ENCODE measurements around the gene PLEKHA7. TPM values are rescaled to one million over a fixed set of nuclear protein-coding genes. Genes with fewer than 3 reads are reported as not detected.
"Not testable (repeated sequence)": the region's sequence is repeated elsewhere in the genome, so short reads cannot be mapped to it uniquely, and the experiment has no call there.

Gene PLEKHA7
- total RNA-seq, 2 experiments from 2014 or later: 5.1 to 5.6 TPM

DNA sequence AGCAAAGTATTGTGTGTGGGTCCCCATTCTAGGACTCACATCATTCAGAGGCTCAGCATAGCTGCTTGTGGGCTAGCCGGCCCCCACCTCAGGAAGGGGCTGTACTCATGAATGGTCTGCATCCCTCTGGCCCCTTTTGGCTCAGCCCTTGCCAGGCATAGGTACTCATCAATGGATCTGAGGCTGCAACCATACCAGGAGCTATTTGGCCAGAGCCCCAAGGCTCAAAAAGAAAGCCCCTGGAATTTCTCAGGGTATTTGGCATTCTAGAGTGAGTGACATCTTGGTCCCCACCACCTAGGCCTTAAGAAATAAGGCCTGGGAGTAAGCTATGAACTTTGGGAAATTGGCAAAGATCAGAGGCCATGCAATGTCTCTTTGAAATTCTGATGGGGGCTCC lies 38.3 kb downstream of the PLEKHA7 start:
- Mint-ChIP-seq H3K4me1 (peaks cover 2% of the 10 kb centered on the region), H3K27me3 (peaks cover 4% of the 10 kb centered on the region), H3K9me3 (no peaks in the 10 kb centered on the region), H3K4me3 (no peak overlapping the region), H3K27ac (no peak overlapping the region), H3K36me3 (no peaks in the 10 kb centered on the region)
- DNase-seq: no peak

GRCh38 chr11:16973338-16973964 lies 40.8 kb downstream of the PLEKHA7 start:
- Mint-ChIP-seq H3K36me3 (no peaks in the 10 kb centered on the region), H3K4me3 (no peak overlapping the region), H3K27ac (no peak overlapping the region), H3K27me3 (peaks cover 4% of the 10 kb centered on the region), H3K4me1 (peaks cover 13% of the 10 kb centered on the region), H3K9me3 (no peaks in the 10 kb centered on the region)
- no peak for DNase-seq

GRCh38 chr11:16969010-16969999 lies 44.9 kb downstream of the PLEKHA7 start:
- peak overlapping the region; percentile 54 for H3K27ac Mint-ChIP-seq
- H3K9me3 Mint-ChIP-seq: no peaks in the 10 kb centered on the region
- H3K4me1 Mint-ChIP-seq: peaks cover 18% of the 10 kb centered on the region
- peak; percentile 33 for DNase-seq
- H3K27me3 Mint-ChIP-seq: no peaks in the 10 kb centered on the region
- no peaks in the 10 kb centered on the region for H3K36me3 Mint-ChIP-seq
- H3K4me3 Mint-ChIP-seq: peak overlapping the region; percentile 4

DNA sequence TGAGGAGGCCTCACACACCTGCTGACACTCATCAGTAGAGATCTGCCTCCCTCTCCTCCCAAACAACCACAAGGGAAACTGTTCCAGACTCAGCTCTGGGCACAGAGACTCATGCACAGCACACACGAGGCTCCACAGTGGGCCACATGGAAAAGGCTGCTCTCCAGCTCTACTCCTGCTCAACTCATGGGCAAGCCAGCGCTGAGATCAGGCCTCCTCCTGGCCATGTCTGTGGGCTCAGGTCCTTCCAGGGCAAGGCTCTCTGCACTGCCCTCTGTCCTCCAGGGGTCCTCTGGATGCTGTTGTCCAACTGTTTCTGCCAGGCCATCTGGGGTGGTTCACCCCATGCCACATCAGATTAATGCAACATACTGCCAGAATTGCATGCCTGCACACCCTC lies 46.0 kb downstream of the PLEKHA7 start:
- DNase-seq: no peak
- H3K36me3 Mint-ChIP-seq: no peaks in the 10 kb centered on the region
- H3K4me3 Mint-ChIP-seq: no peak overlapping the region
- H3K27me3 Mint-ChIP-seq: no peaks in the 10 kb centered on the region
- no peak overlapping the region for H3K27ac Mint-ChIP-seq
- H3K9me3 Mint-ChIP-seq: no peaks in the 10 kb centered on the region
- H3K4me1 Mint-ChIP-seq: peaks cover 19% of the 10 kb centered on the region

DNA sequence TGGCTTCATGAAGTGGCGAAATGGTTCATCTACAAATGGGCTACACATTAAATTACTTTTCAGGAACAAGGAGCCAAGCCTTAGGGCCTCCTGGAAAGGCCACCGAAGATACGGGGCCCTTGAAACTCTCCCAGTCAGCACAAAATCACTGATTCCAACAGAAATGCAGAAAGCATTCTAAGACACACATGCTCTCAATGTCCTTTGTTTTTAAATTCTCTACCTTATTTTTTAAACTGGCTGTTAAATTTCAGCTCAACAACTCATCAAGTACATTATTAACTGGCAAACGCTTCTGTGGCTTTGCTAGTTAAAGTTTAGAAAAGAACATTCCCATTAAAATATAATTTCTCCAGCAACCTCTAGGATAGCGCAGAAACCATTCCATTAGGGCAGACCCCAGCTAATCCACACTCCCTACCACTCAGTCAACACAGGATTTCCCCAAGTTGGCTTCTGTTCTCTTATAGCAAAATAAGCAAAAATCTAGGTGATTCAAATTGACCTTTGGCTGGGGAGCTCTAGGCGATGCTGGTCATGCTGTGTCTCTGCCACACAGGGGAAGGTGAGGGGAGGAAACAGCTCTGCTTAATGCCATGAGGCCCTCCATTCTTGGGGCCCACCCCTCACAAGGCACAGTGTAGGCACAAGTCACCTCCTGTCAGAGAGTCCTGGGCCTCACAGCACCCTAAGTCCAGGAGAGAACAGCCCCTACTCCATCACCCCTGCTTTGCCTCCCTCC lies 47.1 kb downstream of the PLEKHA7 start:
- no peak overlapping the region for H3K4me3 Mint-ChIP-seq
- H3K4me1 Mint-ChIP-seq: peaks cover 23% of the 10 kb centered on the region
- no peaks in the 10 kb centered on the region for H3K36me3 Mint-ChIP-seq
- H3K27ac Mint-ChIP-seq: no peak overlapping the region
- DNase-seq: no peak
- H3K27me3 Mint-ChIP-seq: no peaks in the 10 kb centered on the region
- H3K9me3 Mint-ChIP-seq: no peaks in the 10 kb centered on the region

DNA sequence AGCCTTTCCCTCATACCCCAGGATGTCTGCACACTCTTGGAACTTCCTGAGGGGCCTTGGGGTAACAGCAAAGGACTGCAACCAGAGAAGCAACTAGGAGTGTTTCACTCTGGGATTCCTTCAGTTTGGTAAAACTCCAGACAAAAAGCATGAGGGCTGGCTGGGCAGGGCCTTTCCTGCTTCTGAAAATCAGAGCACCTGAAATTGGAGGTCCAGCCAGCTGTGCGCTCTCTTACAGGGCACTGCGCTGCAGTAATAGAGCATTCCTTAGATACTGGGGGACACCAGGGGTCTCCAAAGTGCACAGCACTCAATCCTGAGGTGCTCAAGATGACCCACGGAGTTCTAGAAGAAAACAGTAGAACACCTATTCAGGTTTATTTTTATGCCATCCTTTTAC lies 49.7 kb downstream of the PLEKHA7 start:
- H3K36me3 Mint-ChIP-seq: no peaks in the 10 kb centered on the region

GRCh38 chr11:16963316-16963876 lies 50.8 kb downstream of the PLEKHA7 start:
- Mint-ChIP-seq H3K4me3 (no peak overlapping the region), H3K9me3 (no peaks in the 10 kb centered on the region), H3K36me3 (no peaks in the 10 kb centered on the region), H3K27me3 (no peaks in the 10 kb centered on the region), H3K4me1 (peaks cover 12% of the 10 kb centered on the region), H3K27ac (no peak overlapping the region)
- DNase-seq: no peak

More for the DNA sequence above, 49.7 kb downstream of the PLEKHA7 start:
- H3K27ac Mint-ChIP-seq: no peak overlapping the region
- no peaks in the 10 kb centered on the region for H3K9me3 Mint-ChIP-seq
- no peak for DNase-seq
- no peak overlapping the region for H3K4me3 Mint-ChIP-seq
- H3K4me1 Mint-ChIP-seq: peaks cover 22% of the 10 kb centered on the region
- no peaks in the 10 kb centered on the region for H3K27me3 Mint-ChIP-seq

DNA sequence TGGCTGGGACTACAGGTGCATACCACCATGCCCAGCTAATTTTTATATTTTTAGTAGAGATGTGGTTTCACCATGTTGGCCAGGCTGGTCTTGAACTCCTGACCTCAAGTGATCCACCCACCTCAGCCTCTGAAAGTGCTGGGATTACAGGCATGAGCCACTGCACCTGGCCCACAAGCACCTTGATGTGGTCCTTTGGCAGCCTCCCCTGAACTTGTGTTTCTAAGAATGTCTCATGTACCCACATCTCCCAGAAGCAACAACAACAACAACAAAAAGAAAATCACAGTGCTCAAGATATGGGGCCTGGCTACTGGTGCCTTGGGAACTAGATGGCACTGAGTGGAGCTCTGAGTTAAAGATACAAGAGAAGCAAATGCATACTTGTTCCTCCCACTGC lies 51.6 kb downstream of the PLEKHA7 start:
- not testable (repeated sequence) for H3K27me3 Mint-ChIP-seq, H3K36me3 Mint-ChIP-seq, H3K4me1 Mint-ChIP-seq, H3K4me3 Mint-ChIP-seq, H3K9me3 Mint-ChIP-seq, DNase-seq, H3K27ac Mint-ChIP-seq

GRCh38 chr11:16962146-16962545 lies 52.1 kb downstream of the PLEKHA7 start:
- DNase-seq: no peak
- Mint-ChIP-seq H3K27me3 (no peaks in the 10 kb centered on the region), H3K36me3 (no peaks in the 10 kb centered on the region), H3K4me1 (peaks cover 7% of the 10 kb centered on the region), H3K4me3 (no peak overlapping the region), H3K27ac (no peak overlapping the region), H3K9me3 (no peaks in the 10 kb centered on the region)

DNA sequence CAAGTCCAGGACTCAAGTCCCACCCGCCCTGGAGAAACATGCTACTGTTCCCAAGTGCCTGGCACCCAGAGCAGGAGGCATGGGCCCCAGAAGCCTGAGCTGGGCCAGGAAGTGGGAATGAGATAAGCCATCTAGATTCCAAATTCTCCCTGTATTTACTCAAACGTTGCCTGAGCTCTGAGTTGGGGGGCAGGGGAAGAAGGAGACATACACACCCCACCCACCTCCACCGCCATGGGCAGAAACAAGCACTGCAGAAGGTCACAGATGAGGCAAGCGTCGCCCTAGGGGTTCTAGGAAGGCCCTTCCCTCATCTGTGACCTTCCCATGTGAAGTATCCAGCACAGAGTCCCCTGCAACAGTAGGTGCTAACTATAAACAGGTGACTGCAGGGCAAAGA lies 54.0 kb downstream of the PLEKHA7 start:
- no peaks in the 10 kb centered on the region for H3K9me3 Mint-ChIP-seq
- peaks cover 7% of the 10 kb centered on the region for H3K4me1 Mint-ChIP-seq

GRCh38 chr11:16959602-16960001 lies 54.6 kb downstream of the PLEKHA7 start:
- Mint-ChIP-seq H3K27ac (no peak overlapping the region), H3K4me1 (peaks cover 7% of the 10 kb centered on the region), H3K4me3 (no peak overlapping the region), H3K9me3 (no peaks in the 10 kb centered on the region), H3K36me3 (no peaks in the 10 kb centered on the region), H3K27me3 (no peaks in the 10 kb centered on the region)
- DNase-seq: no peak

More for the DNA sequence above, 54.0 kb downstream of the PLEKHA7 start:
- H3K4me3 Mint-ChIP-seq: no peak overlapping the region
- no peaks in the 10 kb centered on the region for H3K27me3 Mint-ChIP-seq
- H3K36me3 Mint-ChIP-seq: no peaks in the 10 kb centered on the region
- DNase-seq: no peak
- no peak overlapping the region for H3K27ac Mint-ChIP-seq

GRCh38 chr11:16958833-16959232 lies 55.4 kb downstream of the PLEKHA7 start:
- H3K27me3 Mint-ChIP-seq: no peaks in the 10 kb centered on the region
- no peaks in the 10 kb centered on the region for H3K36me3 Mint-ChIP-seq
- no peak overlapping the region for H3K27ac Mint-ChIP-seq
- no peaks in the 10 kb centered on the region for H3K9me3 Mint-ChIP-seq
- no peak overlapping the region for H3K4me3 Mint-ChIP-seq
- peaks cover 6% of the 10 kb centered on the region for H3K4me1 Mint-ChIP-seq
- no peak for DNase-seq

- Mint-ChIP-seq H3K9me3 (no peaks in the 10 kb centered on the region), H3K4me1 (no peaks in the 10 kb centered on the region), H3K27me3 (no peaks in the 10 kb centered on the region), H3K36me3 (no peaks in the 10 kb centered on the region), H3K27ac (no peak overlapping the region), H3K4me3 (no peak overlapping the region)
- no peak for DNase-seq
Measured at GRCh38 chr11:16956538-16957153, 57.6 kb downstream of the PLEKHA7 start.

GRCh38 chr11:16953663-16954062 lies 60.6 kb downstream of the PLEKHA7 start:
- H3K27ac Mint-ChIP-seq: no peak overlapping the region
- no peaks in the 10 kb centered on the region for H3K36me3 Mint-ChIP-seq
- H3K9me3 Mint-ChIP-seq: no peaks in the 10 kb centered on the region
- no peaks in the 10 kb centered on the region for H3K27me3 Mint-ChIP-seq
- no peak for DNase-seq
- no peaks in the 10 kb centered on the region for H3K4me1 Mint-ChIP-seq
- H3K4me3 Mint-ChIP-seq: no peak overlapping the region
